CD4-positive, alpha-beta T cell treated with Interleukin-4 for 1 hour (primary cell): ENCODE measurements around the gene PRR27.

Experiments used
- DNase-seq, 2 donors: peaks; one replicate each; pipeline ENCODE4 v3.0.0-alpha.2; 2020 to 2022

Gene PRR27

GRCh38 chr4:70153937-70154336 is at the start of gene PRR27:
Gene PRR27, plus strand, starts transcription at chr4:70154237. Its CDS starts 139 bp downstream, at chr4:70154376.
- no peak for DNase-seq

DNA sequence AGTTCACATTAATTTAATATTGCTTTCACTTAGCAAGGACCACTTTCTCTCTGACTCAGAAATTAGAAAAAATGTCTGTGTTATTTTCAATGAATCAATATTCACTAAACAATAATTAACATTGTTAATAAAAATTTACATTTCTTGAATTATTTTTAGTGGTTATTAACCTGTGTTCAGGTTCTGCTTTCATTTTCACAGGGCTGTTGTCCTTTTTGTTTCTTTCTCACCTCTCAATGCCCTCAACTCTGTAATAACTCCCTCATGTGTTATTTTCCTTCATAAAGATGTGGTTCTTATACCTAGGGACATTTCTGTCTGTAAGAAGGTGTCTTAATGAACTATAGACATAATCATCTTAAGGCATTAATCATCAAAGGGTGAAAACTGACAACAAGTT is 43.1 kb upstream of the PRR27 start:
- no peak for DNase-seq

GRCh38 chr4:70113656-70114055 is 40.4 kb upstream of the PRR27 start:
- DNase-seq, result no peak

DNA sequence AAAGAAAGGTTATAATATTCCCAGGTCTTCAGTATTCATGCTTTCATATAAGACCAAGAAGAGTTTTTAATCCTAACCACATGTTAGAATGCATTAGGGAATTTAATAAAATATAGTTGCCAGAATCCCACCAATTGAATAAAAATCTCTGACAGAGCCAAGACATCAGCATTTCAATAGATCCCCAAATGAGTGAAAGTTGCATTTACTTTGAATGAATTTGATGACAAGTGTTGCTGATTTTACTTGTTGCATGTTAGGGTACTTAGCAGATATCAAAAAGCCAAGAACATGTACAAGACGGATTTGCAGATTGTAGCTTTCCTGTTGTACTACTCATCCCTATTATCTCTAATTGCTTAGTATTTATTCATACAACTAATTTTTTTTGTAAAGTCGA is 39.9 kb upstream of the PRR27 start:
- no peak for DNase-seq

- no peak for DNase-seq
These were observed 33.7 kb upstream of the PRR27 start for GRCh38 chr4:70120323-70120722.

DNA sequence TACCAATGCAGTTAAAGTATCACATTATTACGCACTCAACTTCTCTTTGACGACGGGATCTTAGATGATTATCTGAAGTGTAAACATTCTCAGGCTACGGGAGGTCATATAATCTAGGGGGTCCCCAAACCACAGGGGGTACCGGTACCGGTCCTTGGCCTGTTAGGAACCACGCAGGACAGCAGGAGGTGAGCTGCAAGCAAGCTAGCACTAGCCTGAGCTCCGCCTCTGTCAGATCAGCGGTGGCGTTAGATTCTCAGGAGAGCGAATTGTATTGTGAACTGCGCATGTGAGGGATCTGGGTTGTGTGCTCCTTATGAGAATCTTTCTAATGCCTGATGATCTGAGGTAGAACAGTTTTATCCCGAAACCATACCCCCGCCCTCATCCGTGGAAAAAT is 20.6 kb upstream of the PRR27 start:
- no peak for DNase-seq

GRCh38 chr4:70138751-70139150 is 15.3 kb upstream of the PRR27 start:
- DNase-seq, result no peak

- DNase-seq, result no peak
These were observed 2.8 kb upstream of the PRR27 start for GRCh38 chr4:70151271-70151670.

DNA sequence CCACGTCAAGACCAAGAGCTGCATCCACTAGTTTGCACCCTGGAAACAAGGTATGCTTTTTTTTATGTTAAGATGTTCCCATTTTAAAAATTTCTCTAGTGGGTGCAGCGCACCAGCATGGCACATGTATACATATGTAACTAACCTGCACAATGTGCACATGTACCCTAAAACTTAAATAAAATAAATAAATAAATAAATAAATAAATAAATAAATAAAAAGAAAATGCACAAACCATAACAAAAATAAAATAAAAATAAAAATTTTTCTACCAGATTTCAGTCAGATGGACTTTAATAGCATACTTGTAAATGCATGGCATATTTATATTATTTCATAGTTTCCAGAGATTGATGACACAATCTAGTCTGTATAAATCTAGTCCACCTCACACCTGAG is 1.9 kb upstream of the PRR27 start:
- no peak for DNase-seq

GRCh38 chr4:70158576-70158975 is 4.5 kb downstream of the PRR27 start:
- no peak for DNase-seq

GRCh38 chr4:70177090-70177489 is 23.1 kb downstream of the PRR27 start:
- DNase-seq, result no peak

DNA sequence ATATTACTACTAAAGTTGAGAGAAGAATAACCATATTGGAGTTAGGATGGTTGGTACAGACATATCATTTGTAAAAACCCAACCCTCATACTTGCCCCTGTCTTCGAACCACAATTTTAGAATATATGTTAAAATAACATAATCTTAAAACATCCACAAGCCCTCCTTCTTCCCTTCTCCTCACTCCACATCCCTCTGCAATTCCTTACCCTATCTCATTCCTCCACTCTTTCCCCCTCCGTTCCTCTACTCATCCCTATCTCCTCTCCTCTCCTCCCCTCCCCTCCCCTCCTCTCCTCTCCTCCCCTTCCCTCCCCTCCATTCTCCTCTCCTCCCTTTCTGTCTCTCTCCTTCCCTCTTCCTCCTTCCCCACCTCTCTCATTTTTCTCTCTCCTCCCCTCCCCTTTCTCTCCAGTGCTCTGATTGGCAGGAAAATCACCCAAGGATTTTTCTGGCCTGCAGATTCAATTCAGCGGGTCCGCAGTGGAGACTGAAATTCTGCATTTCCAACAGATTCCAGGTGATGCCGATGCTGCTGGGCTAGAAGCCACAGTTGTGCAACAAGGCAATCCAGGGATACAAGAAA is 24.1 kb downstream of the PRR27 start:
- DNase-seq, result no peak

DNA sequence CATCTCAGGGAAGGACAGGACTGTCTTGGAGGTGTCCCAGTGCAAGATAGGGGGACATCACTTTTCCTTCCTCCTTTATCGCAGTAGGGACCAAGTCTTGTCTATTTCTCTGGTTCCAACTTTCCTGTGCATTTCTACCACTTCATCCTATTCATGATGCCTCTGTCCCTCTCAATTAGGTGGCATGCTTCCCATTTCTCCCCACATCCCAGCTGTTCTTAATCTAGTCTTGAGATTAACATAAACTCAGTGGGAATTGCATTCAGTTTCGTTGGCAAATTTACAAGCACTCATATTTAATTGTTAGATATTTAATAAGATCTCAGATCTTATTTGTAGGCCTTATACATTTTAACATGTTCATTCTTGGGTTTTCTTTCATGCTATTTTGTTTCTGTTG is 25.8 kb downstream of the PRR27 start:
- no peak for DNase-seq

DNA sequence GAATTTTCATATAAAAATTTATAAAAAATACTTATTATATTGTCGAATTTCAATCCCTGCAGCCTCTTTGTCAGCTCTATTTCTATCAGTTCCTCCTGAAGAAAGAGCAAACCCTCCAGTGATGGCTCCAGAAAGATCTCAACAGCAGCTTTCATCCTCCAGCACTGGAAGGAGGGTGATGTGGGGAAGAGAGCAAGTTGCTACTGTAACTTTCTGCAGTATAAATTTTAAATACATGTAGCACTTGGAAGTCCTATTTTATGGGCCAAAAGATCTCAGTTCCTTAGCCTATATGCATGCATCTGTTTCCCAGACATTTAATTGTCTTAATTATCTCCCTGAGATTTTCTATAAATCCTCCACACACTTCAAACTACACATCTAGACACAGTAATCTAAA is 27.8 kb downstream of the PRR27 start:
- DNase-seq, result no peak

GRCh38 chr4:70182517-70183167 is 28.6 kb downstream of the PRR27 start:
- DNase-seq, result no peak

- DNase-seq, result no peak
These were observed 29.3 kb downstream of the PRR27 start for GRCh38 chr4:70183168-70183939.

- no peak for DNase-seq
These were observed 29.9 kb downstream of the PRR27 start for GRCh38 chr4:70183940-70184246.

GRCh38 chr4:70187216-70187615 is 33.2 kb downstream of the PRR27 start:
- DNase-seq, result no peak

DNA sequence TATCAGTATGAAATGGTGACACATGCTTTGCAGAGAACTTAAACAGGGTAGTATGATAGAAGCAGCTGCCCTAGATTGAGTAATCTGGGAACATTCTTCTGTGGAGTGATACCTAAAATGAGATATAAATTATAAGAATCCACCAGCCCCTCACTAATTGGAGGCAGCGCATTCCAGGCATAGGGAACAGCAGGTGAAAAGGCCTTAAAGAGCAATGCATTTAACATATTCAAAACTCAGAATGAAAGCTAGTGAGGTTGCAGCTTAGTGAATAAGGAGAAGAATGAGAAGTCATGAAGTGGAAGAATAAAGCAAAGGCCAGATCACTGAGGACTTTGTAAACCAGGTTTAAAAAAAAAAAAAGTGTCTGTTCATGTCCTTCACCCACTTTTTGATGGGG is 36.5 kb downstream of the PRR27 start:
- DNase-seq, result no peak

GRCh38 chr4:70191647-70192046 is 37.6 kb downstream of the PRR27 start:
- DNase-seq, result no peak

DNA sequence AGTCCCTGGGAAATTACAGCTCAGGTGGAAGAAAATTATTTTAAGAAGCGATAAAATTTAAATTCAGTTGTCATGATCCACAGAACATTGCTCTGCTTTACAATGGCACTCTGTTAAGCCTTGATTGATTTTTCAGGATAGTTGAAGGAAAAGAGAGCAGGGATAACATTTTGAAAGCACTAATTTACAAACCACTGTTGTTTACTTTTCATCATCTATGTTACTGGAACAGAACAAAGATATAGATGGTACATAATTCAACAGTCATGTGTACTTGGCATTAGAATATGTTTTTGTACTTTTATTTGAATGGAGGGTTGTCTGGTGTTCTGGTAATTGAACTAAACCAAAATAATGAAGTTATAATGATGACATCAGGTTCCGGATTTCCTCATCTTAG is 38.9 kb downstream of the PRR27 start:
- no peak for DNase-seq

DNA sequence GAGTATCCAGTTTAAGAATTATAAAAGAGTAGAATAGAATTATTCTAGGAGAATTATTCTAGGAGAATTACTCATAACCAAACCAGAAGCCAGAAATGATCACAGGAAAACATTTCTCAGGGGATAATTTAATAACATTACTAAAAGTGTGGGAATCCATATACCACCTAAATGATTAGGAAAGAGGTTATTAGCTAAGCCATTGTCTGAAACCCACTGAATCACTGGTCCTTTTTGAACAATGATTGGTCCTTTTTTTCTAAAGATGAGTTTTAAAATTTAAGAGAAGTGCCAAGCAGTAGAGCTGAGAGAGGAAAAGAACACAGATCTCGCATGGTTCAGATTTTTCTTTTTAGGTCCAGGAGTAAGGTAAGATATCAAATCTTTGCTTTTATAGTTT is 41.4 kb downstream of the PRR27 start, which contains the start of gene ODAM:
Gene ODAM (plus strand): TSS at position 301 of the 400 bp plus-strand sequence. CDS start 819 bp downstream, outside the sequence.
- no peak for DNase-seq

GRCh38 chr4:70196857-70197256 is 42.8 kb downstream of the PRR27 start:
- no peak for DNase-seq

DNA sequence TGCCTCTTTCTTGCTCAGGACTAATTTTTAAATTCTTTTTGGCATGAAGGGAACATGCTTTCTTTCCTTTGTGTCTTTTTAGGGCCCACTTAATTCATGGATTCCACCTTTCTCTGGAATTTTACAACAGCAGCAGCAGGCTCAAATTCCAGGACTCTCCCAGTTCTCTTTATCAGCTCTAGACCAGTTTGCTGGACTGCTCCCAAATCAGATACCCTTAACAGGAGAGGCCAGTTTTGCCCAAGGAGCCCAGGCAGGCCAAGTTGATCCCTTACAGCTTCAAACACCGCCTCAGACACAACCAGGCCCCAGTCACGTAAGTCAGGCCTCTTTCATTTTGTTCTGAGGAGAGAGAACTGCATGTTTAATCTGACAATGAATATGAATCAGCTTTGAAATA is 43.8 kb downstream of the PRR27 start:
- DNase-seq, result no peak
